ENCODE data around the gene ZNF618.

DNA sequence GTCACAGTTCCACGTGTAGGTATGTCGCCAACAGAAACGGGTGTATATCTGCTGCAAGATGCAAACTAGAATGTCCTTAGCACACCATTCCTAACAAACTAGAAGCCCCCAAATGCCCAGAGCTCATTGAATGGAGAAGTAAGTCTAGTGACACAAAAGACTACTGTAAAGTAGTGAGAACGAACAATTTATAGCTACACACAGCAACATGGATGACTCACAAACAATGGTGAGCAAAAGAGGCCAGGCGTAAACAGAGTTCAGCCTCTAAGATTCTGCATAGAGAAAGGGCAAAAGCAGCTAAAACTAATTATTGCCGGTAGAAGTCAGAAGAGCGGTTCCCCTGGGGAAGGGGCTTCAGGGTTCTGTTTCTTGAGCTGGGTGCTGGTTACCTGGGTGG lies 127.2 kb downstream of the ZNF618 start:
- TF ChIP-seq POLR2AphosphoS5 (IDR thresholded peaks at IDR 0.05; ENCODE audit: low read depth, low read length) (no peak), POLR2A (IDR thresholded peaks at IDR 0.05; ENCODE audit: low read depth, low read length) (no peak), TAF1 (IDR thresholded peaks at IDR 0.05; ENCODE audit: borderline replicate concordance, low read depth, low read length) (no peak)

Measured in GM12892 (cell line).